ENCODE measurements around the gene RBM41.
"Not testable (repeated sequence)": the region's sequence is repeated elsewhere in the genome, so short reads cannot be mapped to it uniquely, and the experiment has no call there.

RBM41 gene

DNA sequence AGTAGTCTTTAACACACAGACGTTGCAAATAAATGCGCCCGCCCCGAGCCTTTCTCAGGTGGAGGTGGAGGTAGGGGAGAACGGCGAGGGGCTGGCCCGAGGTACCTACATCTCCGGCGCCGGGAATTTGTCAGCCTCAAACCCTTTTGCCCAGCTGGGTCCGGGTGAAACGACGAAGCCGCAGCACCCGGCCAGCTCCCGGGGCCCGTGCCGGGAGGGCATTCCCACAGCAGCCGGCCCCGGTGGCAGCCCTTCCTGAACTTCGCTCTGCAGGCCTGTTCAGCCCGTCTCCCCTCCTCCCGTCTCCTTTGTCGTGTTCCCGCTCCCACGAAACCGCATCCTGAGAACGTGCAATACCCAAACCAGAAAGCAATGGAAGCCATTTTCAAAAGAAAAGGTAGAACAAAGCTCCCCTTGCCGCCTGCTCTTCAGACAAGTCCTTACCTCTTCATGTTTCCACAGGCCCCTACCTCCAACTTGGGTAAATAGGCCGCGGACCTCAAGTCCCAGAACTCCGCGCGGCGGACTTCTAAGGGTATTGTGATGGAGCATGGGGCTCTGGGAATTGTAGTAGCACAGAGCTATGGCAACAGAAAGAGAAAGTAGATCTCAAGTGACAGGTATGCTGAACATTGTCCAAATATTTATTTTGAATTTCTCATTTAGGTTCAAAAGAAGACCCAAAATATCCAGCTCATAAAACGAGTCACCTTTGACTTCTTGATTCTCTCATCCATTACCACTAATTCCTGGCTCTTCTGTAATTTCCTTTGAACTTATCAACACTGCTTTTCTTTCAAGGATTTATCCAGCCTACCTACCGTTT is at the start of gene RBM41:
Gene RBM41 (minus strand): TSS at position 501 of the 826 bp plus-strand sequence. CDS start 49 bp downstream, at position 452.
- DNase-seq (ENCODE audit: low spot score): peak; percentile 39

DNA sequence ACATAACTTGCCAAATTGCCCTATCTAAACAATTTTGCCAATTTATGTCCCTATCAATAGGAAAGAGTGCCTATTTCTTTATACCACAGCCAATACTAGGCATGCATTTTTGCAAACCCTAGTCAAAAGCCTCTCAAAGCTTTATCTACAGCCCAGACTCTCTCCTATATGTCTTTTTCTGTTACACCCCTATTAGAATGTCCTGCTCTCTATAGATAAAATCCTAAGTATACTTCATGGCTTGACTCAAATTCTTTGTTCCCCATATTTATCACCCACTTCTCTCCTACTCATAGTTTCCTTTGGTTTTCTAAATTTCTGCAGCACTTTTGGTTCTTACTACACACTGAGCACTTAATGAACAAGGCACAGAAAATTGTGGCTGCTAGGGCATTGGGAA is 49.6 kb upstream of the RBM41 start:
- DNase-seq (ENCODE audit: low spot score): no peak

DNA sequence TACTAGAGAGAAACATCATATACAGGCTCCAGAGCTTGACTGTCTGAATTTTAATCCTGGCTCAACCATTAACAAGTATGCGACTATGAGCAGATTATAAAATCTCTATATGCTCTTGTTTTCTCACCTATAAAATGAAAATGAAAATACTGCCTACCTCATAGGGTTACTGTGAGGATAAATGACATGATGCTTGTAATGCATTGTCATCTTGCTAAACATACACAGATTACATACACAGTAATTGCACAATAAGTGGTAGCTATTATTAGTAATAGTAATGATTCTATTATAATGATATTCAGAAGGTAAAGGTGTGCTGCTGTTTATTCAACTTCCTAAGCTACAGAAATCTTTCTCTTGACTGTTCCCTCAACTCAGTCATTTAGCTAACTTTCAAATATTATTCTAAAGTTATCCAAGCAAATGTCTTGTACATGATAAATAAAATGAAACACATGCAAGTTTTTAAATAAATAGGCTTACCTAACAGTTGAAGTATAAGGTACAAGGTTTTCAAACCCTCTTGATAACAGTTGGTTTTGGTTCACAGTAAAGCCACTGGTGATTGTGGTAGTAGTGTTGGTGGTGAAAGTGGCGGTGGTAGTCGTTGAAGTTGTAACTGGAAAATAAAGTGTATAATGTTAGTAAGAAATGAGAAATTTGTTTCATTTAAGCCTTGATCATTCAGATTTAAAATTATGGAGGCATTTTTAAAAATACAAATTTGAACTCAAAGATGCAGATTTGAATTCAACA is 48.7 kb upstream of the RBM41 start:
- no peak for DNase-seq (ENCODE audit: low spot score)

- DNase-seq (ENCODE audit: low spot score): not testable (repeated sequence)
These were observed 39.0 kb upstream of the RBM41 start for GRCh38 chrX:107157618-107158017.

GRCh38 chrX:107155621-107156430 is 37.2 kb upstream of the RBM41 start:
- not testable (repeated sequence) for DNase-seq (ENCODE audit: low spot score)

- DNase-seq (ENCODE audit: low spot score): no peak
These were observed 36.4 kb upstream of the RBM41 start for GRCh38 chrX:107154787-107155620.

- DNase-seq (ENCODE audit: low spot score): no peak
These were observed 34.4 kb upstream of the RBM41 start for GRCh38 chrX:107153005-107153404.

- no peak for DNase-seq (ENCODE audit: low spot score)
These were observed 28.0 kb upstream of the RBM41 start for GRCh38 chrX:107146670-107147069.

DNA sequence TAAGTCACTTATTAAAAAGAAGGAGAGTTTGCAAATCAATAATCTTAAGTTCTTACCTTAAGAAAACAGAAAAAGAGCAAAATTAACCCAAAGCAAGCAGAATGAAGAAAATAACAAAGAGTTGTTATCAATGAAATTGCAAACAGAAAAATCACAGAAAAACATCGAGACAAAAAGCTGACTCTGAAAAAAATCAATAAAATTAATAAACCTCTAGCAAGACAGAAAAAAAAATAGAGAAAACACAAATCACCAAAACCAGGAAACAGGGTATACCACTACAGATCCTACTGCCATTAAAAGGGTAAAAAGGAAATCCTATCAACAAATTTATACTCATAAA is 17.3 kb upstream of the RBM41 start:
- no peak for DNase-seq (ENCODE audit: low spot score)

DNA sequence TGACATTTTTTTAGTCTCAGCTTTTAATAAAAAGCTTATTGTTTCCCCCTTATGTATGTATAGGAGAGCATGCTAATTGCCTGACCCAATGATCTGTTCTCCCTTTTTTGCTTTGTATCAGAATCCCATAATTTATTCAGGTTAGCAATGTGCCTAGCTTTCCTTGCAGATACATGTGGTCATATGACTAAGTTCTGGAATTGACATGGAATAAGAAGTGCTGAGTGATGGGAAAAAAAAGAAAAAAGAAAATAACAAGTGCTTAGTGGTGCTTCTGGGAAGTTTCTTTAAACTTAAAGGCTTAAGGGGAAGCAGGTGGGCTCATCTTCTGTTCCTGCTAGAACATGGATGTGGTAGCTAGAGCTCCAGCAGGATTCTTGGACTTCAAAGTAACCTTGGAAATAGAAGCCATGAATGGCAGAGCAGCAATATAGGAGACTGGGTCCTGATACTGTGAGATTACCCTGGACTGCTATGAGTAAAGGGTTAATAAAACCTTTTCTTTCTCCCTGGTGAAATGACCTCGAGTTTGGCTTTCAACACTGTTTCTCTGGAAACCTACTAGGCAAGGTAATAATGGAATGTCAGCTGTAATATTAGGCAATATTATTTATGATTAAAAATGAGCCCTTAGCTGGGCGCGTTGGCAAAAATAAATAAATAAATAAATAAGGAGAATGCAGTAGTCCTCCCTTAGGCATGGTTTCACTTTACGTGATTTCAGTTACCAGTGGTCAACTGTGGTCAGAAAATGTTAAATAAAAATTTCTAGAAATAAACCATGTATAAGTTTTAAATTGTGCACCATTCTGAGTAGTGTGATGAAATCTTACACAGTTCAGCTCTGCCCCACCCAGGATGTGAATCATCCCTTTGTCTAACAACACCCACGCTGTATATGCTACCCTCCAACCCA is 16.7 kb upstream of the RBM41 start:
- no peak for DNase-seq (ENCODE audit: low spot score)

- DNase-seq (ENCODE audit: low spot score): no peak
These were observed 5.1 kb upstream of the RBM41 start for GRCh38 chrX:107123750-107124149.

DNA sequence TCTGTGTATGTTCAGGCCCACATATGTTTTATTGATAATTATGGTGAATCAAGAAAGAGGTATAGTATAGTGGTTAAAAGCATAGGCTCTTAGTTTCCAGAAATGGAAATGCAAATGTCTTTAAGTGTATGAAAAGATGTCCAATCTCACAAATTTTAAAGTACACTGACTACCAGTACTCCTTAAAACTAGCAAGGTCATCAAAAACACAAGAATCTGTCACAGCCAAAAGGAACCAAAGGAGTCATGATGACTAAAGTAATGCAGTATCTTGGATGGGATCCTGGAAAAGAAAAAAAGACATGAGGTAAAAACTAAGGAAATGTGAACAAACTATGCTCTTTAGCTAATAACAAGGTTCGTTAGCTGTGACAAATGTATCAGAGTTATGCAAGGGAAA is 661 bp upstream of the RBM41 start:
- DNase-seq (ENCODE audit: low spot score): no peak

GRCh38 chrX:107117993-107118321 is 665 bp downstream of the RBM41 start:
- DNase-seq (ENCODE audit: low spot score): peak; percentile 3

DNA sequence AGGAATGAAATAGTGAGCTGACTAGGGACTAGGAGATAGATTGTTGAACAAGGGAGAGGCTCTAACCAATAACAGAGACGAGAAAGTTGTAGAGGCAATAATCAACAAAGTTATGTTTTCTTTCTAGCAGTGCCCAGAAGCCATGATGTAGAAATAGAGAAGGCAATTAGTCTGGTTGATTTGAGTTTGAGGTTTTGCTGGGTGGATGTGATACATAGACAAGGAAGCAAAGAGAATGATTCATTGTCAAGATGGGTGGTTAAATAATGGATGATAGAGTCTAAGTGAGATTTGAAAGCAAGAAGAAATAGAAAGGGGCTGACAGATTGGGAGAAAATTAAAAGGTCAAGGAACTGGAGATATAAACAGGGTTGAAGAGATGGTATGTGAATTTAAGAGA is 11.2 kb downstream of the RBM41 start:
- DNase-seq (ENCODE audit: low spot score): no peak

DNA sequence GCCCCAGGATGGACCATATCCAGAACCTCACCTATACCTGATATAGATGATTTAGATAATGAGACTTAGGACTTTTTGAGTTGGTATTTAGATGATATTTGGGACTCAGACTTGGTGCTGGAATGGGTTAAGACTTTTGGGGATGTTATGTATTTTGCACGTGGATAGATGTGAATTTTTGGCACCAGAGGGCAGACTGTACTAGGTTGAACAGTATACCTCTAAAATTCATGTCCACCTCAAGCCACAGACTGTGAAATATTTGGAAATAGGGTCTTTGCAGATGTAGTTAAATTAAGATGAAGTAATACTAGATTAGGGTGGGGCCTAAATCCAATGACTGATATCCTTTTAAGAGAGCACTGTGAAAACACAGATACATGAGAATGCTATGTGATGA is 15.6 kb downstream of the RBM41 start:
- DNase-seq (ENCODE audit: low spot score): no peak

DNA sequence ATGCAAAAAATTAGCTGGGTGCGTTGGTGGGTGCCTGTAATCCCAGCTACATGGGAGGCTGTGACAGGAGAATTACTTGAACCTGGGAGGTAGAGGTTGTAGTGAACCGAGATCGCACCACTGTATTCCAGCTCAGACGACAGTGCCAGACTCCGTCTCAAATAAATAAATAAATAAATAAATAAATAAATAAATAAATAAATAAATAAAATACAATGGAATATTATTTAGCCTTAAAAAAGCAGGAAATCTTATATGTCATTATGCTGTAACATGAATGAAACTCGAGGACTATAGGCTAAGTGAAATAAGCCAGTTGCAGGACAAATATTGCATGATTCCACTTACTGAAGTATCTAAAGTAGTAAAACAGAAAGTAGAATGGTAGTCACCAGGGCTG is 42.5 kb downstream of the RBM41 start:
- no peak for DNase-seq (ENCODE audit: low spot score)

GRCh38 chrX:107057731-107058130 is 60.9 kb downstream of the RBM41 start:
- DNase-seq (ENCODE audit: low spot score): not testable (repeated sequence)

GRCh38 chrX:107054978-107055377 is 63.6 kb downstream of the RBM41 start:
- no peak for DNase-seq (ENCODE audit: low spot score)

- no peak for DNase-seq (ENCODE audit: low spot score)
These were observed 68.4 kb downstream of the RBM41 start for GRCh38 chrX:107050195-107050709.

DNA sequence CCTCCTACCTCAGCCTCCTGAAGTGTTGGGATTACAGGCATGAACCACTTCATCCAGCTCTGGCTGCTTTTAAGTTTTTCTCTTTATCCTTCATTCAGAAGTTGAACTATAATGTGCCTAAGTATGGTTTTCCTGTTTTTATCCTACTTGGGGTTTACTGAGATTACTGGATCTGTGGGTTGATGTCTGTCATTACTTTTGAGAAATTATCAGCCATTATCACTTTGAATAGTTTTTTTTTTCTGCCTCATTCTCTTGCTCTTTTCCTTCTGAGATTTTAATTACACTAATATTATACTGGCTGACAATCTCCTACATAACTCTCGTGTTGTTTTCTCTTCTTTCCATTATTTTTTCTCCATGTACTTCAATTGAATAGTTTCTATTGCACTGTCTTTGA is 71.0 kb downstream of the RBM41 start:
- DNase-seq (ENCODE audit: low spot score): no peak

- DNase-seq (ENCODE audit: low spot score): no peak
These were observed 88.9 kb downstream of the RBM41 start for GRCh38 chrX:107029752-107030151.

Data from HuH-7 (cell line).